Thoracic aorta (tissue), 2 donors: ENCODE results near the gene NTNG2. TPM values are rescaled to one million over a fixed set of nuclear protein-coding genes. Genes with fewer than 3 reads are reported as not detected.

Experiments used
- ATAC-seq: fragments of 150-250 bp; one replicate; pipeline ENCODE4 v1.8.0; 2017; ENCODE audit warnings: low read depth; ENCODE audit not compliant: insufficient number of reproducible peaks, low FRiP score
- DNase-seq: peaks from one replicate; pipeline ENCODE4 v3.0.0-alpha.2; 2020; ENCODE audit warnings: low spot score
- H3K27ac ChIP-seq, 2 donors: fragments of 200-600 bp; sonication (generic); 1 replicate in 1 of 2; 2 replicates in 1 of 2; pipeline ENCODE4 v1.5.1; 2016; ENCODE audit warnings: mild to moderate bottlenecking in 2 of 2, moderate library complexity in 2 of 2
- H3K27me3 ChIP-seq: fragments of 200-600 bp; sonication (generic); replicated peaks from 2 replicates; pipeline ENCODE4 v1.6.0; 2016; ENCODE audit warnings: mild to moderate bottlenecking; ENCODE audit not compliant: insufficient read depth
- H3K36me3 ChIP-seq: fragments of 200-600 bp; sonication (generic); one replicate; pipeline ENCODE4 v1.5.1; 2016
- H3K4me1 ChIP-seq, 2 donors: fragments of 200-600 bp; sonication (generic); 1 replicate in 1 of 2; 2 replicates in 1 of 2; pipeline versions ENCODE4 v1.5.1 to v1.6.0; 2016; ENCODE audit warnings: low read depth in 2 of 2, mild to moderate bottlenecking in 1 of 2; ENCODE audit not compliant: control insufficient read depth in 1 of 2
- H3K4me3 ChIP-seq: fragments of 200-600 bp; sonication (generic); 2 replicates; pipeline ENCODE4 v1.5.1; 2016; ENCODE audit warnings: mild to moderate bottlenecking
- H3K9me3 ChIP-seq: fragments of 200-600 bp; sonication (generic); 2 replicates; pipeline ENCODE4 v1.5.1; 2016
- total RNA-seq, 2 donors: library from RNA; depleted of rRNA; stranded (reverse); fragments of >200 nt; gene quantifications; one replicate each; pipeline versions ENCODE4 v1.1.0 to v1.2.3, GENCODE V29; 2016
- TF ChIP-seq, protein P1 (sequence below): fragments of 200-600 bp; sonication (generic); IDR thresholded peaks from one replicate; pipeline ENCODE4 v1.5.1; 2019; ENCODE audit warnings: antibody characterized with exemption

Gene NTNG2
- total RNA-seq, 2 donors from 2014 or later: 1.2 to 2.0 TPM

DNA sequence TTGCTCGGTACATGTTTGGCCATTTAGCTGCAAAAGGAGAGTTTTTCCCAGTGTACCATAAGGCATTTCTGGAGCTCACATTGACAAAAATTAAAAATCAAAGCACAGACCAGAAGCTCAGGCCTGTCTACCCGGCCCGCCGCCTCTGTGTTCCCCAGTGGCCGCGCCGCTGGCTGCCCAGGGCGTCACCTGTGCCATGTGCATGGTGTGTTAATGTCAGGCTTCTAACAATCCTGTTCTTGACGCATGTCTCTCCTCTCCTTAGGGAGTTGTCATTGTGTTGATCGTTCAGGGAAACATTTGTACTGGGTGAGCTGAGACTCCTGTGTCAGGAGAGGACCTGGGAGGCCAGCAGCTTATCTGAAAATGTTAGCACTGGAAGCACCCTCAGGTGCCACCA is 9.6 kb upstream of the NTNG2 start:
- no peaks in the 10 kb centered on the region for H3K27me3 ChIP-seq
- H3K4me3 ChIP-seq: no peak overlapping the region
- no peaks in the 10 kb centered on the region for H3K9me3 ChIP-seq
- ATAC-seq (no peak), DNase-seq (no peak)
- TF ChIP-seq, protein P1, sequence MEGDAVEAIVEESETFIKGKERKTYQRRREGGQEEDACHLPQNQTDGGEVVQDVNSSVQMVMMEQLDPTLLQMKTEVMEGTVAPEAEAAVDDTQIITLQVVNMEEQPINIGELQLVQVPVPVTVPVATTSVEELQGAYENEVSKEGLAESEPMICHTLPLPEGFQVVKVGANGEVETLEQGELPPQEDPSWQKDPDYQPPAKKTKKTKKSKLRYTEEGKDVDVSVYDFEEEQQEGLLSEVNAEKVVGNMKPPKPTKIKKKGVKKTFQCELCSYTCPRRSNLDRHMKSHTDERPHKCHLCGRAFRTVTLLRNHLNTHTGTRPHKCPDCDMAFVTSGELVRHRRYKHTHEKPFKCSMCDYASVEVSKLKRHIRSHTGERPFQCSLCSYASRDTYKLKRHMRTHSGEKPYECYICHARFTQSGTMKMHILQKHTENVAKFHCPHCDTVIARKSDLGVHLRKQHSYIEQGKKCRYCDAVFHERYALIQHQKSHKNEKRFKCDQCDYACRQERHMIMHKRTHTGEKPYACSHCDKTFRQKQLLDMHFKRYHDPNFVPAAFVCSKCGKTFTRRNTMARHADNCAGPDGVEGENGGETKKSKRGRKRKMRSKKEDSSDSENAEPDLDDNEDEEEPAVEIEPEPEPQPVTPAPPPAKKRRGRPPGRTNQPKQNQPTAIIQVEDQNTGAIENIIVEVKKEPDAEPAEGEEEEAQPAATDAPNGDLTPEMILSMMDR: no peak
- no peaks in the 10 kb centered on the region for H3K36me3 ChIP-seq
- H3K4me1 ChIP-seq: no peaks in the 10 kb centered on the region
- H3K27ac ChIP-seq: no peak overlapping the region

DNA sequence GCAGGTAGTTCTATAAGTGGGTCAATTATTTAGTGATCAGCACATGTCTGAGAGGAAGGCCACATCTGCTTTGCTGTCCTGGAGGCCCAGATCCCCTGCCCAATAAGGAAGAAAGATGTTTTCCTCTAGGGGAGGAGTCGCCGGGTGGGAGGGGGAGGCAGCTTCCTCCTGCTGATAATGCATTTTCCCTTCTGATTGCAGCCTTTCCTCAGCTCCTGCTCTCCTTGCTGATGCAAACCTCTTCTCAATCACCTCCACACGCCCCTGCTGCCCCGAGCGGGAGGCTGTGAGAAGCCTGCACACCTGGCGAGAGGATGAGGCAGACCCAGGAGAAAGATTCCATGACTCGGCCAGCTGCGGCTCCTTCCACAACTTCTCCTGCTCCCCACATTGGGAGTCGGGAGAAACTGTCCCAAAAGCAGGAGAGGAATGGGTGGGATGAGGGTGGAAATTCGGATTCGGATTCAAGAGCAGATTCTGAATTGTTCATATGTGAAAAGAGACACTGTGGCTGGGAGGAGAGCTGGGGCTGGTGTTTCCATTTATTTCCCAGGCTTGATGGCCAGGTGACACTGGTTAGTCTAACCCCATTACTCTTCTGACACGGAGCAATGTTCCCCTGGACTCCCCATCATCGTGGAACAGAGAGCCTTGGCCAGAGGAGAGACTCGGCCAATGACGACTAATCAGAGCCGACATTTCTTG is 6.8 kb upstream of the NTNG2 start:
- ATAC-seq (no peak), DNase-seq (no peak)
- Histone ChIP-seq H3K27ac (no peak overlapping the region), H3K9me3 (no peaks in the 10 kb centered on the region), H3K36me3 (no peaks in the 10 kb centered on the region), H3K4me3 (no peak overlapping the region), H3K4me1 (no peaks in the 10 kb centered on the region), H3K27me3 (no peaks in the 10 kb centered on the region)
- TF ChIP-seq, protein P1: no peak

GRCh38 chr9:132155568-132155895 is 6.3 kb upstream of the NTNG2 start:
- Histone ChIP-seq H3K4me3 (no peak overlapping the region), H3K27me3 (no peaks in the 10 kb centered on the region), H3K36me3 (no peaks in the 10 kb centered on the region), H3K27ac (no peak overlapping the region), H3K4me1 (no peaks in the 10 kb centered on the region), H3K9me3 (no peaks in the 10 kb centered on the region)
- no peak for DNase-seq
- TF ChIP-seq, protein P1: no peak
- no peak for ATAC-seq

- Histone ChIP-seq H3K27ac (no peak overlapping the region), H3K4me3 (no peak overlapping the region), H3K9me3 (no peaks in the 10 kb centered on the region), H3K36me3 (no peaks in the 10 kb centered on the region), H3K27me3 (no peaks in the 10 kb centered on the region), H3K4me1 (peaks cover 2 to 6% of the 10 kb centered on the region in 2 donors)
- DNase-seq (no peak), ATAC-seq (no peak)
- TF ChIP-seq, protein P1: no peak
These were observed 5.6 kb upstream of the NTNG2 start for GRCh38 chr9:132156262-132156661.

DNA sequence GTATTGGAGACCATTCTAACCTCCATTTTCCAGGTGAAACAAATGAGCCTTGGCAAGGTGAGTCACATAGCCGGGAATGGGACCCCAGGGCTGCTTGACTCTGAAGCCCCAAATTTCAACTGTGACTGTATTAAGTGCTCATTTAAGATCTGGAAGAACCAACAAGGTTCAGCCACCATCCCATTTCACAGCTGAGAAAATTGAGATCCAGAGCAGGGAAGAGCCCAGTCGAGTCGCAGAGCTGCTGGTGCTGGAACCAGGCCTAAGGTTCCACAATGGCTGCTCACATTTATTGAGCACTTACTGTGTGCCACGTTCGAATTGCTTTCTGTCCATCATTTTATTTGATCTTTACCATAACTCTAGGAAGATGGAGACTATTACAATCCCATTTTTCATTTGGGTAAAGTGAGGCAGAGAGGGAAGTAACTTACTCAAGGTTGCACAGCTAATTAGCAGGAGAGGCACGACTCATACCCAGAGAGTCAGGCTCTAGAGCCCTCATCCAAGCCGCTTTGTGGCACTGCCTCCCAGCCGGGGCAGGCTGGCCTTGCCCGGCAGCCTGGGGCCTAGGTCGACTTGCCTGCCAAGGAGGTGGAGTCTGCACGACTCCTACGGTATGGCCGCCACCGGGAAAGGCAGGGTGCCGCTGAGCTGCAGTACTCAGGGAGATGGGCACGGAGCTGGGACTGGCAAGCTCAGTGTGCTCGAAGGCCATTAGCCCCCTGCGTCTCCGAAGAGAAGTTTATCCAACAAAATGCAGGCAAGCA is 4.3 kb upstream of the NTNG2 start:
- Histone ChIP-seq H3K36me3 (no peaks in the 10 kb centered on the region), H3K4me1 (peaks cover 6 to 13% of the 10 kb centered on the region in 2 donors), H3K27me3 (no peaks in the 10 kb centered on the region), H3K9me3 (no peaks in the 10 kb centered on the region), H3K27ac (no peak overlapping the region), H3K4me3 (no peak overlapping the region)
- TF ChIP-seq, protein P1: no peak
- DNase-seq: no peak
- ATAC-seq: no peak
